Neural progenitor cell (in vitro differentiated cells): ENCODE data around the gene PPP2R2D.

ENCODE experiments used
- EZH2phosphoT487 ChIP-seq: fragments of 200-600 bp; sonication (generic); IDR thresholded peaks from 2 replicates; pipeline ENCODE4 v1.6.1; 2017; ENCODE audit warnings: antibody characterized with exemption
- TF ChIP-seq, protein P1 (sequence below): fragments of 200-600 bp; sonication (generic); IDR thresholded peaks from 2 replicates; pipeline ENCODE4 v1.5.1; 2017; ENCODE audit warnings: antibody characterized with exemption, mild to moderate bottlenecking

DNA sequence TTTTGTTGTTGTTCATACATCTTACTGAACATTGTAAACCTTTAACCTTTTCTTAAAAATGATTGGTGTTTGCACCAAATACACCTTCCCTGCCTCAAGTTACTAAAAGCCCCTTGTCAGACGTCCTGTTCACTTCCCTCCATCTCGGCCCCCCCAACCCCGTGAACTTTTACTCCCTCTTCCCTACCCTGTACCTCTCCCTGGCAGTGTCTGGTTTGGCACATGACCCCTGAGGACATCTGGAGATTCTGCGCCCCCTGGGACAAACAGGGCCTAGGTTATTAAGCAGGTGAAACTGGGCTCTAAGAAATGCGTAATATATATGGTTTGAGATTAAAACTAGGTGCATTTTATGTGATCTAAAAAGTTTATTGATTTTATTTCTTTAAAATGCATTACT lies 1.4 kb downstream of the PPP2R2D start:
- TF ChIP-seq, protein P1, sequence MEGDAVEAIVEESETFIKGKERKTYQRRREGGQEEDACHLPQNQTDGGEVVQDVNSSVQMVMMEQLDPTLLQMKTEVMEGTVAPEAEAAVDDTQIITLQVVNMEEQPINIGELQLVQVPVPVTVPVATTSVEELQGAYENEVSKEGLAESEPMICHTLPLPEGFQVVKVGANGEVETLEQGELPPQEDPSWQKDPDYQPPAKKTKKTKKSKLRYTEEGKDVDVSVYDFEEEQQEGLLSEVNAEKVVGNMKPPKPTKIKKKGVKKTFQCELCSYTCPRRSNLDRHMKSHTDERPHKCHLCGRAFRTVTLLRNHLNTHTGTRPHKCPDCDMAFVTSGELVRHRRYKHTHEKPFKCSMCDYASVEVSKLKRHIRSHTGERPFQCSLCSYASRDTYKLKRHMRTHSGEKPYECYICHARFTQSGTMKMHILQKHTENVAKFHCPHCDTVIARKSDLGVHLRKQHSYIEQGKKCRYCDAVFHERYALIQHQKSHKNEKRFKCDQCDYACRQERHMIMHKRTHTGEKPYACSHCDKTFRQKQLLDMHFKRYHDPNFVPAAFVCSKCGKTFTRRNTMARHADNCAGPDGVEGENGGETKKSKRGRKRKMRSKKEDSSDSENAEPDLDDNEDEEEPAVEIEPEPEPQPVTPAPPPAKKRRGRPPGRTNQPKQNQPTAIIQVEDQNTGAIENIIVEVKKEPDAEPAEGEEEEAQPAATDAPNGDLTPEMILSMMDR: no peak
- TF ChIP-seq EZH2phosphoT487: no peak
